Thyroid gland (tissue), 4 donors: ENCODE results near the gene CRYBG3. TPM values are rescaled to one million over a fixed set of nuclear protein-coding genes. Genes with fewer than 3 reads are reported as not detected.

Experiments used
- DNase-seq, 2 donors: peaks; one replicate each; pipeline ENCODE4 v3.0.0-alpha.2; 2019
- H3K27ac ChIP-seq, 3 donors: fragments of 200-600 bp; sonication (generic); 1 replicate in 2 of 3; 2 replicates in 1 of 3; pipeline ENCODE4 v1.5.1; 2016 to 2019; ENCODE audit warnings: mild to moderate bottlenecking in 1 of 3, moderate library complexity in 1 of 3
- H3K27me3 ChIP-seq: fragments of 200-600 bp; sonication (generic); one replicate; pipeline ENCODE4 v1.5.1; 2019
- H3K36me3 ChIP-seq, 2 donors: fragments of 200-600 bp; sonication (generic); one replicate each; pipeline ENCODE4 v1.5.1; 2016 to 2019
- H3K4me1 ChIP-seq, 2 donors: fragments of 200-600 bp; sonication (generic); one replicate each; pipeline ENCODE4 v1.5.1; 2017 to 2019
- H3K4me3 ChIP-seq, 3 donors: fragments of 200-600 bp; sonication (generic); replicated peaks in 1 of 3; 1 replicate in 2 of 3; 2 replicates in 1 of 3; pipeline ENCODE4 v1.5.1; 2016; ENCODE audit warnings: mild to moderate bottlenecking in 1 of 3
- H3K9me3 ChIP-seq: fragments of 200-600 bp; sonication (generic); one replicate; pipeline ENCODE4 v1.5.1; 2017
- POLR2A ChIP-seq, 2 donors: fragments of 450-650 bp; IDR thresholded peaks; one replicate each; pipeline ENCODE4 v1.6.1; 2017; ENCODE audit warnings: antibody characterized with exemption in 2 of 2, mild to moderate bottlenecking in 2 of 2, moderate library complexity in 1 of 2
- WGBS, 2 donors: methylation state at CpG; one replicate each; pipeline ENCODE4 v1.1.5; 2017; 5-methylcytosine and 5-hydroxymethylcytosine counted together
- intact Hi-C: fragments of 100-400 bp; cut with DNase I; formaldehyde crosslinking; loops from one replicate; pipeline ENCODE4 v1.15.1; 2023
- total RNA-seq, 4 donors: library from RNA; depleted of rRNA; stranded (reverse); fragments of >200 nt; gene quantifications; one replicate each; pipeline ENCODE4 v1.2.3, GENCODE V29; 2016
- TF ChIP-seq, protein P1 (sequence below), 6 experiments: fragments of 200-600 bp in 3 of 6; fragments of 450-650 bp in 3 of 6; sonication (generic) in 3 of 6; IDR thresholded peaks; one replicate each; pipeline ENCODE4 v1.5.1; 2016 to 2019; ENCODE audit warnings: antibody characterized with exemption in 6 of 6, mild to moderate bottlenecking in 2 of 6, inconsistent platforms in 1 of 6, moderate library complexity in 1 of 6

Gene CRYBG3
- total RNA-seq, 4 donors from 2014 or later, result 65.3 to 108 (median 79.4) TPM

DNA sequence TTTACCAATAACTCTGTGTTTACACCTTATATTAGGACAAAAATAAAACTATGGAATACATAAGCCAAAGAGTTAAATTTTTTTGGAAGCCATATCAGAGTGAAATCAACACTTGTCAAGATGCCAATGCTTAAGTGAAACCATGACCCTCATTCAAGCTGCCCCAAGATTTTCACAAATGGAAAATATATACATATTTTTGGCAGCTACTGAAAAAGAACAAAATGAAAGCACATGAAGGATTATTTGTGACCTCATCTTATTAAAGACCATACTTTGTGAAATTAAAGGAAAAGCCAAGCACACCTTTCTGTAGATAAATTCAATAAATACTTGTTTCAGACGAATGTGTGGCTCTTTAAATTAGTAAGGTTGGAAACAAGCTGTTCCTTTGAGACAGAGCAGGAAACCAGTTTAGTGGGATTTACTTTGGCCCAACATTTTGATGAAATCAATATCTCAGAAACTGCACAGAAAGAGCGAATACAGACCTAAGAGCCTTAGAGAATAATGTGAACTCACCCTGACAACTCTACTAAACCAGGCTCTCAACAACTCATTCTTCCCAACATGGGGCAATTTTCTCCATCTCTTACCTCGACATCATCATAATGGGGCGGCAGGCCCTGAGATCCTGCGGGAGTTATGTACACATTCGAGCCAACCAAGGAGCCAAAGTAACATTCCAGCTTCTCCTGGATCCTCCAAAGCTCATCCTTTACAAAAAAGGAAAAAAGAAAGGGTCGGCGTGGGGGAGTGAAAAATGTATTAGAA lies 139.4 kb downstream of the CRYBG3 start:
- Histone ChIP-seq H3K4me3 (no peak overlapping the region), H3K27me3 (no peaks in the 10 kb centered on the region), H3K27ac (peak overlapping the region; percentile 31 to 97 (median 46)), H3K9me3 (no peaks in the 10 kb centered on the region), H3K4me1 (peaks cover 62 to 72% of the 10 kb centered on the region in 2 donors), H3K36me3 (no peaks in the 10 kb centered on the region)
- no peak for DNase-seq
- intact Hi-C loops, result no loop called here
- WGBS, 2 donors, result 73 to 76% methylated on average over 8 of the region's 8 CpGs
- no peak for TF ChIP-seq POLR2A (IDR thresholded peaks at IDR 0.05)
- TF ChIP-seq, protein P1, sequence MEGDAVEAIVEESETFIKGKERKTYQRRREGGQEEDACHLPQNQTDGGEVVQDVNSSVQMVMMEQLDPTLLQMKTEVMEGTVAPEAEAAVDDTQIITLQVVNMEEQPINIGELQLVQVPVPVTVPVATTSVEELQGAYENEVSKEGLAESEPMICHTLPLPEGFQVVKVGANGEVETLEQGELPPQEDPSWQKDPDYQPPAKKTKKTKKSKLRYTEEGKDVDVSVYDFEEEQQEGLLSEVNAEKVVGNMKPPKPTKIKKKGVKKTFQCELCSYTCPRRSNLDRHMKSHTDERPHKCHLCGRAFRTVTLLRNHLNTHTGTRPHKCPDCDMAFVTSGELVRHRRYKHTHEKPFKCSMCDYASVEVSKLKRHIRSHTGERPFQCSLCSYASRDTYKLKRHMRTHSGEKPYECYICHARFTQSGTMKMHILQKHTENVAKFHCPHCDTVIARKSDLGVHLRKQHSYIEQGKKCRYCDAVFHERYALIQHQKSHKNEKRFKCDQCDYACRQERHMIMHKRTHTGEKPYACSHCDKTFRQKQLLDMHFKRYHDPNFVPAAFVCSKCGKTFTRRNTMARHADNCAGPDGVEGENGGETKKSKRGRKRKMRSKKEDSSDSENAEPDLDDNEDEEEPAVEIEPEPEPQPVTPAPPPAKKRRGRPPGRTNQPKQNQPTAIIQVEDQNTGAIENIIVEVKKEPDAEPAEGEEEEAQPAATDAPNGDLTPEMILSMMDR (IDR thresholded peaks at IDR 0.05), result no peak

DNA sequence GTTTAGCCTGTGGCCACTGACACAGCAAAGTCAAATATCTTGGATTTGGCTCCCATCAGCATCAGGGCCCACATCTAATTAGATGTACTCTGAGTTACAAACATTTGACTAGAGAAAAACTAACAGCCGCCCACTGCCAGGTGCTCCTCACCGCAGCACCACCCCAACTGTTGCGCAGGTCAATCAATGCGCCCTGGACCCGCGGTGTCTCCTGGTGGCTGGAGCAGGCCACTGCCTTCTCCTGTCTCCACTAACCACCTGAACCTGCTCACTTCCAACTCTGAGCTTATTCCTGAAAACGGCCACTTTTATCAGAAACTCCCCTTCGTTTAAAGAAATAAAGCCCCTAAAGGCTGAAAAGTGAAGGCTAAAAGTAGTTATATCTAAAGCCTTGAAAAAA lies 146.2 kb downstream of the CRYBG3 start:
- Histone ChIP-seq H3K4me3 (no peak overlapping the region), H3K4me1 (peaks cover 43 to 69% of the 10 kb centered on the region in 2 donors), H3K36me3 (no peaks in the 10 kb centered on the region), H3K27ac (peak overlapping the region; percentile 68 to 97 (median 71)), H3K9me3 (no peaks in the 10 kb centered on the region), H3K27me3 (no peaks in the 10 kb centered on the region)
- 96 to 97% methylated on average over 8 of the region's 8 CpGs for WGBS, 2 donors
- intact Hi-C loops, result no loop called here
- DNase-seq, result no peak
- no peak for TF ChIP-seq POLR2A (IDR thresholded peaks at IDR 0.05)
- TF ChIP-seq, protein P1 (IDR thresholded peaks at IDR 0.05), result peak in 1 of 6 experiments; percentile 4

DNA sequence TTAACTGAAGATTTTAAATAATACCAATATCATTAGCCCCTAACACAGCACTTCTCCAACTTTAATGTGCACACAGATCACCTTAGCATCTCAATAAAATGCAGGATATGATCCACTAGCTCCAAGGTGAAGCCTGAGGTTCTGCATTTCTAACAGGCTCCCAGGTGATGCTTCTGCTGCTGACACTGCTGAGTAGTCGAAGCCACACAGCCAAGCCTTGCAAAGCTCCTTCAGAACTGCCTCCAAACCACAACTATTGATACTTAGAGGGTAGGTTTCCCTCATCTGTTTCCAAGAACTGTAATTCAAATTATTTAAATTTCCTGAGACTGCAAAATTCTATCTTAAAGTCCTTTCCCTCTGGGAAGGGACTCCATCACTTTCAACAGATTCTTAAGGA lies 146.6 kb downstream of the CRYBG3 start:
- Histone ChIP-seq H3K27me3 (no peaks in the 10 kb centered on the region), H3K4me3 (no peak overlapping the region), H3K27ac (peak overlapping the region; percentile 68 to 97 (median 71)), H3K9me3 (no peaks in the 10 kb centered on the region), H3K4me1 (peaks cover 40 to 66% of the 10 kb centered on the region in 2 donors), H3K36me3 (no peaks in the 10 kb centered on the region)
- no peak for DNase-seq
- no peak for TF ChIP-seq POLR2A (IDR thresholded peaks at IDR 0.05)
- TF ChIP-seq, protein P1 (IDR thresholded peaks at IDR 0.05), result no peak
- intact Hi-C loops, result no loop called here
- 97 to 100% methylated on average over 1 of the region's 1 CpG for WGBS, 2 donors

DNA sequence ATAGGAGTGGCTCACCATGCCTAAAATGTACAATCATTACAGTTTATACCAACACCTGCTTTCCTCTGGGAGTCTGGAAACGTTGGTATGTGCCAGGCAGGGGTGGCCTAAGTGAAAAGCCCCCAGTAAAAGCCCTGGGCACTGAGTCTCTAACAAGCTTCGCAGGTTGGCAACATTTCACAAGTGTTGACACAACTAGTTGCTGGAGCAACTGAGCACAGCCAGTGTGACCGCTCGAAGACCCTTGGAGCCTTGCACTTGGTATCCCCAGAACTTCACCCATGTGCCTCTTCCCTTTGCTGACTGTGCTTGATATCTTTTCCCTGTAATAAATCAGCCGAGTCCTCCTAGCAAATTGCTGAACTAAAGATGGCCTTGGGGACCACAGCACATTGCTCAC lies 147.7 kb downstream of the CRYBG3 start:
- no peaks in the 10 kb centered on the region for H3K9me3 ChIP-seq
- 70 to 81% methylated on average over 5 of the region's 5 CpGs for WGBS, 2 donors
- H3K4me1 ChIP-seq, result peaks cover 35 to 56% of the 10 kb centered on the region in 2 donors
- peak in 1 of 2 donors; percentile 30 for DNase-seq
- intact Hi-C loops, result no loop called here
- peak overlapping the region; percentile 26 to 97 (median 94) for H3K27ac ChIP-seq
- H3K4me3 ChIP-seq, result no peak overlapping the region
- H3K27me3 ChIP-seq, result no peaks in the 10 kb centered on the region
- TF ChIP-seq, protein P1 (IDR thresholded peaks at IDR 0.05), result no peak
- no peak for TF ChIP-seq POLR2A (IDR thresholded peaks at IDR 0.05)
- H3K36me3 ChIP-seq, result no peaks in the 10 kb centered on the region

DNA sequence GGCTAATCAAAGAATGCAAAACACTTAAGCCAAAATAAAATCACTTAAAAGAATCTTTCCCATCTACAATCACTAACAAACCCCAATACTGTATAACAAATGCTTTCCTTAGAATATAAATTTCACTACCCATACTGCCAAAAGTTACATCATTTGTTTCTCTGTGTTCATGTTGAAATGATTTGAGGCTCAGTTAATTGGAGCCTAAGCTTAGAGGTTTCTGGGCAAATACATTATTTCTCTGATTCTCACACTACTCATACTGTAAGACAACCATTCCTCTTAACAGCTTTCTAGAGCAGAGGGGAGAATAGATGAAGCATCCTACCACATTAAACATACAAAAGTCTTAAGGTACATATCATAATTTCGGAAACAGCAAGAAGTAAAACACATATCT lies 148.3 kb downstream of the CRYBG3 start:
- intact Hi-C loops, result loop anchor here (5.0 kb wide), 1 partner anchor 148 kb away; the partner anchor contains the start of gene CRYBG3
- peak overlapping the region; percentile 26 to 97 (median 94) for H3K27ac ChIP-seq
- H3K4me1 ChIP-seq, result peaks cover 35 to 56% of the 10 kb centered on the region in 2 donors
- no peak overlapping the region for H3K4me3 ChIP-seq
- no peak for DNase-seq
- no peaks in the 10 kb centered on the region for H3K36me3 ChIP-seq
- 82 to 86% methylated on average over 1 of the region's 1 CpG for WGBS, 2 donors
- no peaks in the 10 kb centered on the region for H3K27me3 ChIP-seq
- TF ChIP-seq, protein P1 (IDR thresholded peaks at IDR 0.05), result no peak
- no peak for TF ChIP-seq POLR2A (IDR thresholded peaks at IDR 0.05)
- no peaks in the 10 kb centered on the region for H3K9me3 ChIP-seq
